ENCODE results near the gene DGKI. TPM values are rescaled to one million over a fixed set of nuclear protein-coding genes. Genes with fewer than 3 reads are reported as not detected.

Gene DGKI
- total RNA-seq, result 1.3 and 2.1 TPM in 2 replicates
- 0.74 and 0.84 TPM in 2 replicates for polyA plus RNA-seq
- 0.43 and 0.78 TPM in 2 replicates for polyA plus RNA-seq (2012)
- polyA minus RNA-seq (ENCODE audit: low replicate concordance), result 0.11 and 0.16 TPM in 2 replicates

- no peaks in the 10 kb centered on the region for H3K36me3 ChIP-seq (ENCODE audit: control insufficient read depth, insufficient read depth, low read length)
- no peaks in the 10 kb centered on the region for H3K27me3 ChIP-seq (ENCODE audit: control insufficient read depth, insufficient read depth, low read length)
- H3K79me2 ChIP-seq (ENCODE audit: control insufficient read depth, insufficient read depth, low read length), result no peaks in the 10 kb centered on the region
- peak within 1 kb of the TSS; percentile 33 to 59 (median 39) for H3K4me3 ChIP-seq (replicated peaks in 1 of 4; ENCODE audit: control extremely low read depth in 1 of 4, insufficient read depth in 1 of 4, low read depth in 3 of 4, low read length in 4 of 4)
- no peak within 1 kb of the TSS for H3K27ac ChIP-seq (ENCODE audit: insufficient read depth, low read length)
- DNase-seq (ENCODE audit: low read depth in 2 of 2), result peak in 1 of 2 donors; percentile 33
- no peaks in the 10 kb centered on the region for H3K4me1 ChIP-seq (ENCODE audit: control insufficient read depth, extremely low read depth, insufficient read depth, low read length)
- TF ChIP-seq EZH2 (IDR thresholded peaks at IDR 0.05; ENCODE audit: low read length, missing control alignments) (no peak), CTCF (conservative IDR thresholded peaks at IDR 0.05 in 1 of 2, IDR thresholded peaks at IDR 0.05 in 1 of 2; ENCODE audit: low read depth in 1 of 2, low read length in 2 of 2) (no peak)
- H4K20me1 ChIP-seq (ENCODE audit: control insufficient read depth, extremely low read depth, insufficient read depth, low read length), result no peaks in the 10 kb centered on the region
- H3K4me2 ChIP-seq (ENCODE audit: extremely low read depth, insufficient read depth, low read length), result peak within 1 kb of the TSS; percentile 71
- no peak within 1 kb of the TSS for H2AFZ ChIP-seq (ENCODE audit: low read length)
- H3K9me3 ChIP-seq (ENCODE audit: control insufficient read depth, insufficient read depth, low read depth, low read length), result no peaks in the 10 kb centered on the region
- H3K9ac ChIP-seq (ENCODE audit: insufficient read depth, low read length), result peak within 1 kb of the TSS; percentile 26
Observed at GRCh38 chr7:137846827-137847567, at the start of gene DGKI. DGKI (minus strand) TSS chr7:137846974.

GRCh38 chr7:137895301-137896221, 48.8 kb upstream of the DGKI start:
- no peak overlapping the region for H3K4me3 ChIP-seq (replicated peaks in 1 of 4; ENCODE audit: control extremely low read depth in 1 of 4, insufficient read depth in 1 of 4, low read depth in 3 of 4, low read length in 4 of 4)
- H2AFZ ChIP-seq (ENCODE audit: low read length), result no peak overlapping the region
- peaks cover 22% of the 10 kb centered on the region for H3K36me3 ChIP-seq (ENCODE audit: control insufficient read depth, insufficient read depth, low read length)
- no peaks in the 10 kb centered on the region for H3K27me3 ChIP-seq (ENCODE audit: control insufficient read depth, insufficient read depth, low read length)
- no peaks in the 10 kb centered on the region for H3K4me1 ChIP-seq (ENCODE audit: control insufficient read depth, extremely low read depth, insufficient read depth, low read length)
- no peak for TF ChIP-seq CTCF (conservative IDR thresholded peaks at IDR 0.05 in 1 of 2, IDR thresholded peaks at IDR 0.05 in 1 of 2; ENCODE audit: low read depth in 1 of 2, low read length in 2 of 2)
- TF ChIP-seq EZH2 (IDR thresholded peaks at IDR 0.05; ENCODE audit: low read length, missing control alignments), result no peak
- no peaks in the 10 kb centered on the region for H3K79me2 ChIP-seq (ENCODE audit: control insufficient read depth, insufficient read depth, low read length)
- H3K9me3 ChIP-seq (ENCODE audit: control insufficient read depth, insufficient read depth, low read depth, low read length), result no peaks in the 10 kb centered on the region
- H3K9ac ChIP-seq (ENCODE audit: insufficient read depth, low read length), result no peak overlapping the region
- no peak overlapping the region for H3K27ac ChIP-seq (ENCODE audit: insufficient read depth, low read length)
- no peaks in the 10 kb centered on the region for H4K20me1 ChIP-seq (ENCODE audit: control insufficient read depth, extremely low read depth, insufficient read depth, low read length)
- H3K4me2 ChIP-seq (ENCODE audit: extremely low read depth, insufficient read depth, low read length), result no peak overlapping the region
- no peak for DNase-seq (ENCODE audit: low read depth in 2 of 2)

- Histone ChIP-seq H3K27me3 (ENCODE audit: control insufficient read depth, insufficient read depth, low read length) (no peaks in the 10 kb centered on the region), H4K20me1 (ENCODE audit: control insufficient read depth, extremely low read depth, insufficient read depth, low read length) (no peaks in the 10 kb centered on the region), H3K9ac (ENCODE audit: insufficient read depth, low read length) (no peak overlapping the region), H3K4me3 (replicated peaks in 1 of 4; ENCODE audit: control extremely low read depth in 1 of 4, insufficient read depth in 1 of 4, low read depth in 3 of 4, low read length in 4 of 4) (no peak overlapping the region), H2AFZ (ENCODE audit: low read length) (no peak overlapping the region), H3K79me2 (ENCODE audit: control insufficient read depth, insufficient read depth, low read length) (no peaks in the 10 kb centered on the region), H3K9me3 (ENCODE audit: control insufficient read depth, insufficient read depth, low read depth, low read length) (no peaks in the 10 kb centered on the region), H3K4me1 (ENCODE audit: control insufficient read depth, extremely low read depth, insufficient read depth, low read length) (no peaks in the 10 kb centered on the region), H3K27ac (ENCODE audit: insufficient read depth, low read length) (no peak overlapping the region), H3K4me2 (ENCODE audit: extremely low read depth, insufficient read depth, low read length) (no peak overlapping the region), H3K36me3 (ENCODE audit: control insufficient read depth, insufficient read depth, low read length) (peaks cover 20% of the 10 kb centered on the region)
- TF ChIP-seq CTCF (conservative IDR thresholded peaks at IDR 0.05 in 1 of 2, IDR thresholded peaks at IDR 0.05 in 1 of 2; ENCODE audit: low read depth in 1 of 2, low read length in 2 of 2) (no peak), EZH2 (IDR thresholded peaks at IDR 0.05; ENCODE audit: low read length, missing control alignments) (no peak)
- DNase-seq (ENCODE audit: low read depth in 2 of 2), result no peak
Observed at GRCh38 chr7:137893143-137893742, 46.5 kb upstream of the DGKI start.
